Astrocyte of the cerebellum (primary cell): Measurements from ENCODE around the gene MT1X.
A peak's percentile ranks its signal among the peaks of the same experiment; 100 is the strongest.

ENCODE experiments used
- DNase-seq: peaks from one replicate; pipeline ENCODE4 v3.0.0-alpha.2; 2011; ENCODE audit warnings: low read depth
- H3K4me3 ChIP-seq: 2 replicates; pipeline ENCODE4 v1.5.1; 2011; ENCODE audit warnings: mild to moderate bottlenecking, low read depth, low read length, moderate library complexity
- in situ Hi-C: cut with HindIII; loops from 2 replicates; pipeline ENCODE4 v1.10.0; 2017; ENCODE audit warnings: low sequenced_read_pairs
- TF ChIP-seq, protein P1 (sequence below): IDR thresholded peaks from 2 replicates; pipeline ENCODE4 v1.5.1; 2012; ENCODE audit warnings: low read length, low read depth, moderate library complexity, mild to moderate bottlenecking; ENCODE audit errors: missing control alignments

The MT1X gene

DNA sequence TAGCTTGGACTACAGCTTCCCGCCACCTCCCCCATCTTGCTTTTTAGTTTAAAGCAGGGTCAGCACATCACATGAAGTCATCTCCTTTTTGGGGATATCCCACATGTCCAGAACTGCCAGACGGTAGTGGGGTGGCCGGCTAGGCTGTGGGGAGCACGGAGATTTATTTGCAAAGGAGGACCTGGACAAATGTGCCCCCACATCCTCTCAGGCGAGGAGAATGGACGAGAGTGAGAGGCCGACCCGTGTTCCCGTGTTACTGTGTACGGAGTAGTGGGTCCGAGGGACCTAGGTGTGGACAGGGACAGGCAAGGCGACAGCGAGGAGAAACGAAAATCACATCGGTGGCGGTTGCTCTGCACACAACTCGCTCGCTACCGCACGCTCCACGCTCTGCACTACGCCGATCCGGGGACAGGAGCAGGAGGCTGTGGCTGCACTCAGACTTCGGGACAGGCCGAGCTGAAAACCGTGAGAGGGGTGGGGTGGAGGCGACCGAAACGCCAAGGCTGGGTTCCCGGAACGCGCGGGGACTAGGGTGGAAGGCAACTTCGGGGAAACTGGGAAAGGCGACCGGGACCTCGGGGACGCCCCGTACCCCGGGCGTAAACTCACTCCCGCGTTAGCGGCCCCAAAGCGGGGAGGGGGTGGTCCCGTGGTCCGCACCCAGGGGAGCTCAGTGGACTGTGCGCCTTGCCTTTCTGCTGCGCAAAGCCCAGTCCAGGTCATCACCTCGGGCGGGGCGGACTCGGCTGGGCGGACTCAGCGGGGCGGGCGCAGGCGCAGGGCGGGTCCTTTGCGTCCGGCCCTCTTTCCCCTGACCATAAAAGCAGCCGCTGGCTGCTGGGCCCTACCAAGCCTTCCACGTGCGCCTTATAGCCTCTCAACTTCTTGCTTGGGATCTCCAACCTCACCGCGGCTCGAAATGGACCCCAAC, 44.2 kb upstream of the MT1X start, which contains the start of gene MT1A:
MT1A (plus strand) TSS at position 853 of the 937 bp plus-strand sequence; CDS start at position 926, 73 bp downstream.
- in situ Hi-C loops: no loop called here
- DNase-seq: no peak
- peak within 1 kb of the TSS; percentile 49 for H3K4me3 ChIP-seq
- TF ChIP-seq, protein P1, sequence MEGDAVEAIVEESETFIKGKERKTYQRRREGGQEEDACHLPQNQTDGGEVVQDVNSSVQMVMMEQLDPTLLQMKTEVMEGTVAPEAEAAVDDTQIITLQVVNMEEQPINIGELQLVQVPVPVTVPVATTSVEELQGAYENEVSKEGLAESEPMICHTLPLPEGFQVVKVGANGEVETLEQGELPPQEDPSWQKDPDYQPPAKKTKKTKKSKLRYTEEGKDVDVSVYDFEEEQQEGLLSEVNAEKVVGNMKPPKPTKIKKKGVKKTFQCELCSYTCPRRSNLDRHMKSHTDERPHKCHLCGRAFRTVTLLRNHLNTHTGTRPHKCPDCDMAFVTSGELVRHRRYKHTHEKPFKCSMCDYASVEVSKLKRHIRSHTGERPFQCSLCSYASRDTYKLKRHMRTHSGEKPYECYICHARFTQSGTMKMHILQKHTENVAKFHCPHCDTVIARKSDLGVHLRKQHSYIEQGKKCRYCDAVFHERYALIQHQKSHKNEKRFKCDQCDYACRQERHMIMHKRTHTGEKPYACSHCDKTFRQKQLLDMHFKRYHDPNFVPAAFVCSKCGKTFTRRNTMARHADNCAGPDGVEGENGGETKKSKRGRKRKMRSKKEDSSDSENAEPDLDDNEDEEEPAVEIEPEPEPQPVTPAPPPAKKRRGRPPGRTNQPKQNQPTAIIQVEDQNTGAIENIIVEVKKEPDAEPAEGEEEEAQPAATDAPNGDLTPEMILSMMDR: no peak

DNA sequence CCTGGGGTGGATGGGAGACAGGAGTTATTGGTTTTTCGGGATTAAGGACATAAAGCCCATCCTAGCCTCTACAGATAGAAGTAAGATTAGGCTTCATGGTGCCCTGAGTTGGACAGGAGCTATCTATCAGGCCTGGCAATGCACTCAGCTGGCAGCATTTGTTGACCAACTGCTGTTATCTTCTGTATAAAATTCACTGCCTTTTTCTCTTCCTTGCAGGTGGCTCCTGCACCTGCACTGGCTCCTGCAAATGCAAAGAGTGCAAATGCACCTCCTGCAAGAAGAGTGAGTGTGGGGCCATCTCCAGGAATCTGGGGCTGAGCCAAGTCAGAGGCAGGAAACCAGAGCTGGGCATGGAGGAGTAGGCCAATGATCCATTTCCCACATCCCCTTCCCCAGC, 43.2 kb upstream of the MT1X start:
- no peak overlapping the region for H3K4me3 ChIP-seq
- DNase-seq: no peak
- TF ChIP-seq, protein P1: no peak
- in situ Hi-C loops: no loop called here

GRCh38 chr16:56640076-56640475, 42.2 kb upstream of the MT1X start:
- H3K4me3 ChIP-seq: no peak overlapping the region
- no peak for DNase-seq
- TF ChIP-seq, protein P1: no peak
- in situ Hi-C loops: no loop called here

GRCh38 chr16:56641166-56641565, 41.1 kb upstream of the MT1X start:
- in situ Hi-C loops: no loop called here
- DNase-seq: no peak
- TF ChIP-seq, protein P1: no peak

DNA sequence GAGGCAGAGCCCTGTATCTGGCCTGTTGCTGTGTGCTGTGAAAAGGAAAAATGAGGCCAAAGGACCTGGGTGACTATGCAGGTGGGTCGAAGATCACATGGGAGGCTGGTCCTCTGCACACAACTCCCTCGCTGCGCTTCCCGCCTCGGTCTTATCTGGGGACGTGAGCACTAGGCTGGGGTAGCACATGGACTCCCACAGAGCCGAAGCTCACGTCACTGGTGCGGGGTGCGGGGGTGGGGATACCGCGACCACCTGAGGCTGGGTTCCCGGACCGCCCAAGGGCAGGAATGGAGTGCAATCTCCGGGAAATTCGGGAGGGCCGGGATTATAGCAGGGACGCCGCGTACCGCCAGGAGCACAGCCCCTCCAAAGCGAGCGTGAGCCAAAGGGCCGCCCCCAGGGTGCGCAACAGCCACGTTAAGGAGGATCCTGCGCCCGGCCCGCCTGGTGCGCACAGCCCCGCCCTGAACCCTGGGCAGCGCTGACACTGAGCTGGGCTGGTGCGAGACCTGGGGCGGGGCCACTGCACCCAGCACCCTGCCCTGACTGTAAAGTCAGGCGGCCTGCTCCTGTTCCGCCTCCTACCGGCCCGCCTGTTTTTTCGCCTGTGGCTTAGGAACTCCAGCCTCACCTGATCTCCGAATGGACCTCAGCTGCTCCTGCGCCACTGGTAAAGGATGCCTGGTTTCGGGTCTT, 39.0 kb upstream of the MT1X start:
- in situ Hi-C loops: no loop called here
- H3K4me3 ChIP-seq: peak overlapping the region; percentile 19
- TF ChIP-seq, protein P1: peak; percentile 40
- DNase-seq: no peak

More at GRCh38 chr16:56641166-56641565, 41.1 kb upstream of the MT1X start:
- no peak overlapping the region for H3K4me3 ChIP-seq

DNA sequence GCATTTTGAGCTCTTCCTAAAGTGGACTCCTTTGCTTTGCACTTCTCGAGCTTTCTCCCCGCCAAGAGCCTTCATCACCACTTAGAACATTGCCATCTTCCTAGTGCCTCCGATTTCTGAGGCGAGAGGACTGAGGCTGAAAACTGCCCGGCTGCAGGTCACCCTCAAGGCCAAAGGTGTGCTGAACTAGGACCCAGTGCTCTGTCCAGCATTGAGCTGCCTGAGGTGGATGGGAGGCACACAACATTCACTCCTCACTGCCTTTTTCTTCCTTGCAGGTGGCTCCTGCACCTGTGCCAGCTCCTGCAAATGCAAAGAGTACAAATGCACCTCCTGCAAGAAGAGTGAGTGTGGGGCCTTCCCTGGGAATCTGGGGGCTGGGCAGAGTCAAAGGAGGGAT, 38.4 kb upstream of the MT1X start:
- TF ChIP-seq, protein P1: no peak
- in situ Hi-C loops: no loop called here
- H3K4me3 ChIP-seq: no peak overlapping the region

More for the DNA sequence above, 38.4 kb upstream of the MT1X start:
- no peak for DNase-seq
